GM19023 (cell line): ENCODE data around the gene GPAT3.
"Not testable (repeated sequence)": the region's sequence is repeated elsewhere in the genome, so short reads cannot be mapped to it uniquely, and the experiment has no call there.

Experiments used
- ATAC-seq: cut with Tn5 transposase; IDR thresholded peaks from one replicate; pipeline ENCODE4 v1.9.1; 2021; ENCODE audit warnings: mild to moderate bottlenecking, moderate library complexity; ENCODE audit not compliant: unreplicated experiment

The GPAT3 gene

GRCh38 chr4:83548151-83548905 is 12.4 kb downstream of the GPAT3 start:
- peak; percentile 95 for ATAC-seq

GRCh38 chr4:83552083-83552482 is 16.2 kb downstream of the GPAT3 start:
- no peak for ATAC-seq

- ATAC-seq, result peak; percentile 56
Observed at GRCh38 chr4:83552924-83553323, 17.0 kb downstream of the GPAT3 start.

- no peak for ATAC-seq
Observed at GRCh38 chr4:83556006-83556707, 20.2 kb downstream of the GPAT3 start.

GRCh38 chr4:83556816-83557215 is 20.9 kb downstream of the GPAT3 start:
- no peak for ATAC-seq

- ATAC-seq, result no peak
Observed at GRCh38 chr4:83558059-83558653, 22.2 kb downstream of the GPAT3 start.

- no peak for ATAC-seq
Observed at GRCh38 chr4:83558680-83559079, 22.8 kb downstream of the GPAT3 start.

- no peak for ATAC-seq
Observed at GRCh38 chr4:83560523-83560922, 24.6 kb downstream of the GPAT3 start.

GRCh38 chr4:83561381-83561780 is 25.5 kb downstream of the GPAT3 start:
- no peak for ATAC-seq

GRCh38 chr4:83563998-83564397 is 28.1 kb downstream of the GPAT3 start:
- ATAC-seq, result no peak

GRCh38 chr4:83568062-83568461 is 32.2 kb downstream of the GPAT3 start:
- ATAC-seq, result no peak

- ATAC-seq, result no peak
Observed at GRCh38 chr4:83569429-83569828, 33.5 kb downstream of the GPAT3 start.

GRCh38 chr4:83569987-83570386 is 34.1 kb downstream of the GPAT3 start:
- peak; percentile 82 for ATAC-seq

GRCh38 chr4:83572848-83573247 is 36.9 kb downstream of the GPAT3 start:
- ATAC-seq, result no peak

- no peak for ATAC-seq
Observed at GRCh38 chr4:83574247-83574646, 38.3 kb downstream of the GPAT3 start.

- not testable (repeated sequence) for ATAC-seq
Observed at GRCh38 chr4:83576237-83576636, 40.3 kb downstream of the GPAT3 start.

- ATAC-seq, result peak; percentile 75
Observed at GRCh38 chr4:83581411-83582288, 45.7 kb downstream of the GPAT3 start.

- peak; percentile 63 for ATAC-seq
Observed at GRCh38 chr4:83582289-83582785, 46.4 kb downstream of the GPAT3 start.

- ATAC-seq, result no peak
Observed at GRCh38 chr4:83585982-83586508, 50.1 kb downstream of the GPAT3 start.

- ATAC-seq, result no peak
Observed at GRCh38 chr4:83589279-83589678, 53.4 kb downstream of the GPAT3 start.

- no peak for ATAC-seq
Observed at GRCh38 chr4:83591056-83591455, 55.1 kb downstream of the GPAT3 start.
